ENCODE results near the gene FLNA. TPM values are rescaled to one million over a fixed set of nuclear protein-coding genes. Genes with fewer than 3 reads are reported as not detected.

FLNA gene
- total and polyA plus RNA-seq, 9 of the 15 experiments (the other 6 are each of a cell fraction or from before 2014, with no cell fraction given), result 6.2 to 735 (median 135) TPM

DNA sequence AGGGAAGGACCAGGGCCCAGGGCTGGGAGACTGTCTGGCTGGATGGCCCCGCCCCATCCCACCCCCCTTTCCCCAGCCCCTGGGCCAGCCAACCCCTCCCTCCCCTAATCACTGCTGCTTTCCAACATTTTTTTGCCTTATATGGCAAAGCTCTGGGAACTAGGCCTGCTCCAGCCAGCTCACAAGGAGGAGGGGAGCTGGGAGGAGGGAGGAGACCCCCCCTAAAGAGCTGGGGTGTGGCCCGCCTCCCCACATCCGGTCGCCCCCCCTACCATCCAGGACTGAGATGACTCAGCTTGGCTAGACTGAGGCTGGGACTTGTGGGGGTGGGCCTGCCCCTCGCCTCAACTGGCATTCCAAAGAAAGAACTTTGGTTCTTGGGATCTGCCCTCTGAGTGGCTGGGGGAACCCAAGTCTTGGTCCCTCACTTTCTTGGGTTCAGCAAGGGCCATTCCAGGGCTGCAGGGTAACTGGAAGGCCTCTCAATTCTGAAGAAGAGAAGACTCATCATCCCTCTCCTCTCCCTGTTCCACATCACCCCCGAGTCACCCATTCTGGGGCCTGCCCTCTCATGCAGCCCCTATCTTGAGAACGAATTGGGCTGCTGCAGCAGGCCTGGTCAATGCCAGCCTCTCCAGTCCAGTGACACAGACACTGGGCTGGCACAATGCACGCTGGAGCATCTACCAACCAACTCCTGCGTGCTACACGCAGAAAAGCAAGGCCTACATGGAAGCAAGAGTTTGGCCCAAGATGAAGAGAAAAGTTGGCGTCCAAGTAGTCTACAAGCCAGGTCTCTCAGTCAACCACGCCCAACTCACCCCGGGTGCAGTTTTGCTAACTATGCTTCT, 4.8 kb downstream of the FLNA start (continued):
- TF ChIP-seq, protein P1, sequence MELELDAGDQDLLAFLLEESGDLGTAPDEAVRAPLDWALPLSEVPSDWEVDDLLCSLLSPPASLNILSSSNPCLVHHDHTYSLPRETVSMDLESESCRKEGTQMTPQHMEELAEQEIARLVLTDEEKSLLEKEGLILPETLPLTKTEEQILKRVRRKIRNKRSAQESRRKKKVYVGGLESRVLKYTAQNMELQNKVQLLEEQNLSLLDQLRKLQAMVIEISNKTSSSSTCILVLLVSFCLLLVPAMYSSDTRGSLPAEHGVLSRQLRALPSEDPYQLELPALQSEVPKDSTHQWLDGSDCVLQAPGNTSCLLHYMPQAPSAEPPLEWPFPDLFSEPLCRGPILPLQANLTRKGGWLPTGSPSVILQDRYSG (tag; conservative IDR thresholded peaks at IDR 0.05; ENCODE audit: low read depth), result no peak
- no peak for TF ChIP-seq ZNF431 (CRISPR knock-in tag; IDR thresholded peaks at IDR 0.05)
- TF ChIP-seq JUND (IDR thresholded peaks at IDR 0.05; ENCODE audit: borderline replicate concordance, low read depth, low read length), result peak; percentile 88
- peak; percentile 38; the same call in 1 of the 3 replicates for TF ChIP-seq JUND (tag; IDR thresholded peaks at IDR 0.05; ENCODE audit: borderline replicate concordance, low read depth, low read length)
- TF ChIP-seq KLF10 (CRISPR knock-in tag; IDR thresholded peaks at IDR 0.05), result no peak
- TF ChIP-seq KAT2B (IDR thresholded peaks at IDR 0.05; ENCODE audit: low read depth, low read length), result no peak
- no peak for TF ChIP-seq PHTF2 (CRISPR knock-in tag; IDR thresholded peaks at IDR 0.05)
- TF ChIP-seq GATA2 (CRISPR knock-in tag; IDR thresholded peaks at IDR 0.05), result no peak
- TF ChIP-seq, protein P2, sequence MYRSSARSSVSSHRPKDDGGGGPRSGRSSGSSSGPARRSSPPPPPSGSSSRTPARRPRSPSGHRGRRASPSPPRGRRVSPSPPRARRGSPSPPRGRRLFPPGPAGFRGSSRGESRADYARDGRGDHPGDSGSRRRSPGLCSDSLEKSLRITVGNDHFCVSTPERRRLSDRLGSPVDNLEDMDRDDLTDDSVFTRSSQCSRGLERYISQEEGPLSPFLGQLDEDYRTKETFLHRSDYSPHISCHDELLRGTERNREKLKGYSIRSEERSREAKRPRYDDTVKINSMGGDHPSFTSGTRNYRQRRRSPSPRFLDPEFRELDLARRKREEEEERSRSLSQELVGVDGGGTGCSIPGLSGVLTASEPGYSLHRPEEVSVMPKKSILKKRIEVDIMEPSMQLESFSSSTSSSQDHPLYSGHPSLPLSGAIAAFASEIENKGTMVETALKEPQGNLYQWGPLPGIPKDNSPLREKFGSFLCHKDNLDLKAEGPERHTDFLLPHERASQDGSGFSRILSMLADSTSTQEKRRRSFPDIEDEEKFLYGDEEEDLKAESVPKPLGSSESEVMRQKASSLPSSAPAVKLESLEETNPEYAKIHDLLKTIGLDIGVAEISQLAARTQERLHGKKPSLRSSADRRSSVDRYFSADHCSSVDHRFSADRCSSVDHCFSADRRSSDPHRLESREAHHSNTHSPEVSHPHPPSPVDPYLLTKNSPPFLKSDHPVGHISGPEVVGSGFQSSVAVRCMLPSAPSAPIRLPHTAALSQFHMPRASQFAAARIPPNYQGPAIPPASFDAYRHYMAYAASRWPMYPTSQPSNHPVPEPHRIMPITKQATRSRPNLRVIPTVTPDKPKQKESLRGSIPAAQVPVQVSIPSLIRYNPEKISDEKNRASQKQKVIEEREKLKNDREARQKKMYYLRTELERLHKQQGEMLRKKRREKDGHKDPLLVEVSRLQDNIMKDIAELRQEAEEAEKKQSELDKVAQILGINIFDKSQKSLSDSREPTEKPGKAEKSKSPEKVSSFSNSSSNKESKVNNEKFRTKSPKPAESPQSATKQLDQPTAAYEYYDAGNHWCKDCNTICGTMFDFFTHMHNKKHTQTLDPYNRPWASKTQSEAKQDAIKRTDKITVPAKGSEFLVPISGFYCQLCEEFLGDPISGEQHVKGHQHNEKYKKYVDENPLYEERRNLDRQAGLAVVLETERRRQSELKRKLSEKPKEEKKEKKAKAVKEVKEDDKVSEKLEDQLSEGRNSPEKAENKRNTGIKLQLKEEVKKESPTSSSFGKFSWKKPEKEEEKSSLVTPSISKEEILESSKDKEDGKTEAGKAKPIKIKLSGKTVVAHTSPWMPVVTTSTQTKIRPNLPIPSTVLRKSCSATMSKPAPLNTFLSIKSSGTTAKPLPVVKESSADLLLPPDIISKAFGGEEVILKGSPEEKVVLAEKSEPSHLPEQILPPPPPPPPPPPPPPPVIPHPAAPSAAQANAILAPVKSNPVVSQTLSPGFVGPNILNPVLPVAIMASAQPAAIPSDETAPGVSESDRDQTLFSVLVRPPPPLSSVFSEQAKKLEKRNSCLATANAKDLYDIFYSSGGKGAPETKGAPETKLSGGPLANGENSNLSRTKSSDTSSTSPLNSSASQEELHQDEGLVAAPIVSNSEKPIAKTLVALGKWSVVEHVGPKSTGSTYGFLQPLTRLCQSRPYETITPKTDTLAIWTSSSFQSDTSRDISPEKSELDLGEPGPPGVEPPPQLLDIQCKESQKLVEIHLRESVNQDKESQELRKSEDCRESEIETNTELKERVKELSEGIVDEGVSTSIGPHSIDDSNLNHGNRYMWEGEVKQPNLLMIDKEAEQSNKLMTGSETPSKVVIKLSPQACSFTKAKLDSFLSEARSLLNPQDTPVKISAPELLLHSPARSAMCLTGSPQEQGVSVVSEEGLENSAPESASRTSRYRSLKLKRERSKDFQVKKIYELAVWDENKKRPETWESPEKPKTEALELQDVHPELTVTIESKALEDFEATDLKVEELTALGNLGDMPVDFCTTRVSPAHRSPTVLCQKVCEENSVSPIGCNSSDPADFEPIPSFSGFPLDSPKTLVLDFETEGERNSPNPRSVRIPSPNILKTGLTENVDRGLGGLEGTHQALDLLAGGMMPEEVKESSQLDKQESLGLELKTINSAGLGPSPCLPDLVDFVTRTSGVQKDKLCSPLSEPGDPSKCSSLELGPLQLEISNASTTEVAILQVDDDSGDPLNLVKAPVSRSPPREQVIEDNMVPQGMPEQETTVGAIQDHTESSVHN (IDR thresholded peaks at IDR 0.05; ENCODE audit: borderline replicate concordance in 1 of 2, low read depth in 1 of 2), result no peak
- TF ChIP-seq SRF (CRISPR knock-in tag; IDR thresholded peaks at IDR 0.05), result peak; percentile 95 to 98
- TF ChIP-seq, protein P3, sequence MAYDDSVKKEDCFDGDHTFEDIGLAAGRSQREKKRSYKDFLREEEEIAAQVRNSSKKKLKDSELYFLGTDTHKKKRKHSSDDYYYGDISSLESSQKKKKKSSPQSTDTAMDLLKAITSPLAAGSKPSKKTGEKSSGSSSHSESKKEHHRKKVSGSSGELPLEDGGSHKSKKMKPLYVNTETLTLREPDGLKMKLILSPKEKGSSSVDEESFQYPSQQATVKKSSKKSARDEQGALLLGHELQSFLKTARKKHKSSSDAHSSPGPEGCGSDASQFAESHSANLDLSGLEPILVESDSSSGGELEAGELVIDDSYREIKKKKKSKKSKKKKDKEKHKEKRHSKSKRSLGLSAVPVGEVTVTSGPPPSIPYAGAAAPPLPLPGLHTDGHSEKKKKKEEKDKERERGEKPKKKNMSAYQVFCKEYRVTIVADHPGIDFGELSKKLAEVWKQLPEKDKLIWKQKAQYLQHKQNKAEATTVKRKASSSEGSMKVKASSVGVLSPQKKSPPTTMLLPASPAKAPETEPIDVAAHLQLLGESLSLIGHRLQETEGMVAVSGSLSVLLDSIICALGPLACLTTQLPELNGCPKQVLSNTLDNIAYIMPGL (CRISPR knock-in tag; IDR thresholded peaks at IDR 0.05), result 0 out of 2 replicates have a peak, but pooled peaks have one; percentile 2
- no peak for TF ChIP-seq XRCC3 (IDR thresholded peaks at IDR 0.05)
- TF ChIP-seq ZNF696 (CRISPR knock-in tag; conservative IDR thresholded peaks at IDR 0.05), result no peak
